Natural killer cell (primary cell): ENCODE results near the gene GRXCR2. TPM values are rescaled to one million over a fixed set of nuclear protein-coding genes. Genes with fewer than 3 reads are reported as not detected.

Experiments used
- ATAC-seq, 3 donors: fragments of 150-1000 bp in 2 of 3; fragments of 200-7000 bp in 1 of 3; cut with Tn5 transposase; 1 replicate in 1 of 3; 2 replicates in 2 of 3; pipeline ENCODE4 v1.10.0; 2021; ENCODE audit warnings: mild to moderate bottlenecking in 2 of 3, moderate library complexity in 2 of 3
- DNase-seq, 2 donors: peaks; one replicate each; pipeline versions ENCODE4 v3.0.0 to v3.0.0-alpha.2; 2013 to 2021; ENCODE audit warnings: mixed read lengths in 1 of 2
- H3K27ac ChIP-seq: one replicate; pipeline ENCODE4 v1.5.1; 2013; ENCODE audit warnings: mild to moderate bottlenecking, low read length
- H3K27me3 ChIP-seq: one replicate; pipeline ENCODE4 v1.6.1; 2013; ENCODE audit warnings: low read length; ENCODE audit not compliant: control insufficient read depth, insufficient read depth
- H3K36me3 ChIP-seq: one replicate; pipeline ENCODE4 v1.6.1; 2013; ENCODE audit warnings: low read length; ENCODE audit not compliant: control insufficient read depth, insufficient read depth
- H3K4me1 ChIP-seq: one replicate; pipeline ENCODE4 v1.6.1; 2013; ENCODE audit warnings: low read length; ENCODE audit not compliant: control insufficient read depth, insufficient read depth
- H3K4me3 ChIP-seq: one replicate; pipeline ENCODE4 v1.5.1; 2013; ENCODE audit warnings: low read length
- H3K9me3 ChIP-seq: one replicate; pipeline ENCODE4 v1.6.1; 2013; ENCODE audit warnings: low read length; ENCODE audit not compliant: control insufficient read depth, insufficient read depth
- H3K27ac Mint-ChIP-seq, 2 donors: one replicate each; pipeline ENCODE4 v1.8.0; 2022; ENCODE audit warnings: mild to moderate bottlenecking in 2 of 2, mixed read lengths in 2 of 2, moderate library complexity in 1 of 2
- H3K27me3 Mint-ChIP-seq, 2 donors: one replicate each; pipeline ENCODE4 v1.8.0; 2022; ENCODE audit warnings: low read depth in 2 of 2, mixed read lengths in 2 of 2
- H3K36me3 Mint-ChIP-seq: one replicate; pipeline ENCODE4 v1.8.0; 2022; ENCODE audit warnings: mixed read lengths
- H3K4me1 Mint-ChIP-seq, 2 donors: one replicate each; pipeline ENCODE4 v1.8.0; 2022; ENCODE audit warnings: mixed read lengths in 2 of 2
- H3K4me3 Mint-ChIP-seq: one replicate; pipeline ENCODE4 v1.8.0; 2022; ENCODE audit warnings: mild to moderate bottlenecking, moderate library complexity, mixed read lengths
- H3K9me3 Mint-ChIP-seq, 2 donors: one replicate each; pipeline ENCODE4 v1.8.0; 2022; ENCODE audit warnings: mixed read lengths in 2 of 2
- CTCF ChIP-seq: fragments of 200-600 bp; IDR thresholded peaks from one replicate; pipeline ENCODE4 v1.8.0; 2022; ENCODE audit warnings: antibody characterized with exemption
- WGBS: methylation state at CpG from one replicate; pipeline ENCODE4 v1.1.7; 2013; ENCODE audit warnings: missing lambda C conversion rate; ENCODE audit not compliant: insufficient coverage; 5-methylcytosine and 5-hydroxymethylcytosine counted together
- intact Hi-C: fragments of 100-400 bp; cut with micrococcal nuclease; formaldehyde crosslinking; loops from one replicate; pipeline ENCODE4 v1.14.2; 2022
- total RNA-seq, 4 donors: library from RNA; stranded (reverse); fragments of 120-200 nt in 1 of 4; gene quantifications; one replicate each; pipeline versions ENCODE4 v1.2.3 to v1.2.4, GENCODE V29; 2013 to 2022

The GRXCR2 gene
- total RNA-seq, 3 donors from 2014 or later (not counting 1 experiment from before 2014, with no cell fraction given): not detected

- Mint-ChIP-seq H3K36me3 (no peaks in the 10 kb centered on the region), H3K27me3 (no peaks in the 10 kb centered on the region), H3K4me3 (peak within 1 kb of the TSS; percentile 67), H3K27ac (no peak within 1 kb of the TSS), H3K4me1 (peaks cover 18 to 26% of the 10 kb centered on the region in 2 donors), H3K9me3 (no peaks in the 10 kb centered on the region)
- peak in 1 of 2 donors; percentile 58 for DNase-seq
- peak; percentile 73 to 81 (median 76) for ATAC-seq
- Histone ChIP-seq H3K4me3 (peak within 1 kb of the TSS; percentile 39), H3K4me1 (peaks cover 12% of the 10 kb centered on the region), H3K9me3 (no peaks in the 10 kb centered on the region), H3K36me3 (no peaks in the 10 kb centered on the region), H3K27me3 (no peaks in the 10 kb centered on the region), H3K27ac (no peak within 1 kb of the TSS)
- intact Hi-C loops: no loop called here
- no peak for TF ChIP-seq CTCF
- 2% methylated on average over 69 of the region's 71 CpGs for WGBS
Measured at GRCh38 chr5:145834917-145835847, 37.6 kb downstream of the GRXCR2 start, which contains the start of gene PRELID2. PRELID2 (minus strand) TSS chr5:145835342; CDS start chr5:145835251, 91 bp downstream.

- DNase-seq (no peak), ATAC-seq (no peak)
- no peak for TF ChIP-seq CTCF
- intact Hi-C loops: no loop called here
- Histone ChIP-seq H3K4me3 (peak overlapping the region; percentile 39), H3K9me3 (no peaks in the 10 kb centered on the region), H3K4me1 (peaks cover 12% of the 10 kb centered on the region), H3K27ac (no peak overlapping the region), H3K27me3 (no peaks in the 10 kb centered on the region), H3K36me3 (no peaks in the 10 kb centered on the region)
- Mint-ChIP-seq H3K4me1 (peaks cover 18 to 26% of the 10 kb centered on the region in 2 donors), H3K27ac (no peak overlapping the region), H3K4me3 (peak overlapping the region; percentile 67), H3K36me3 (no peaks in the 10 kb centered on the region), H3K27me3 (no peaks in the 10 kb centered on the region), H3K9me3 (no peaks in the 10 kb centered on the region)
- 24% methylated on average over 10 of the region's 10 CpGs for WGBS
Measured at GRCh38 chr5:145834554-145834916, 38.3 kb downstream of the GRXCR2 start.

GRCh38 chr5:145833631-145834200 lies 39.1 kb downstream of the GRXCR2 start:
- no peaks in the 10 kb centered on the region for H3K27me3 Mint-ChIP-seq
- peaks cover 12% of the 10 kb centered on the region for H3K4me1 ChIP-seq
- no peak for TF ChIP-seq CTCF
- no peaks in the 10 kb centered on the region for H3K36me3 ChIP-seq
- H3K36me3 Mint-ChIP-seq: no peaks in the 10 kb centered on the region
- peaks cover 18 to 26% of the 10 kb centered on the region in 2 donors for H3K4me1 Mint-ChIP-seq
- no peak overlapping the region for H3K4me3 ChIP-seq
- ATAC-seq (no peak), DNase-seq (no peak)
- no peaks in the 10 kb centered on the region for H3K9me3 Mint-ChIP-seq
- WGBS: 78% methylated on average over 9 of the region's 10 CpGs
- peak overlapping the region in 1 of 2 donors; percentile 19 for H3K27ac Mint-ChIP-seq
- no peaks in the 10 kb centered on the region for H3K27me3 ChIP-seq
- intact Hi-C loops: no loop called here
- no peak overlapping the region for H3K27ac ChIP-seq
- H3K4me3 Mint-ChIP-seq: peak overlapping the region; percentile 67
- no peaks in the 10 kb centered on the region for H3K9me3 ChIP-seq
